Endodermal cell (in vitro differentiated cells): ENCODE measurements around the gene SCUBE1. TPM values are rescaled to one million over a fixed set of nuclear protein-coding genes. Genes with fewer than 3 reads are reported as not detected.

Source experiments
- DNase-seq: peaks from one replicate; pipeline ENCODE4 v3.0.0-alpha.2; 2017
- H3K27ac ChIP-seq: 2 replicates; pipeline ENCODE4 v1.5.1; 2013; ENCODE audit warnings: mild to moderate bottlenecking, low read depth, low read length, moderate library complexity
- H3K27me3 ChIP-seq: 2 replicates; pipeline ENCODE4 v1.6.1; 2013; ENCODE audit warnings: mild to moderate bottlenecking, low read length, moderate library complexity; ENCODE audit not compliant: insufficient read depth, control insufficient read depth, poor library complexity, severe bottlenecking
- H3K36me3 ChIP-seq: 2 replicates; pipeline ENCODE4 v1.7.0; 2013; ENCODE audit warnings: mild to moderate bottlenecking, low read length, moderate library complexity; ENCODE audit not compliant: control insufficient read depth, insufficient read depth
- H3K4me1 ChIP-seq: one replicate; pipeline ENCODE4 v1.7.0; 2013; ENCODE audit warnings: low read length; ENCODE audit not compliant: control insufficient read depth, insufficient read depth
- H3K4me3 ChIP-seq: 2 replicates; pipeline ENCODE4 v1.5.1; 2013; ENCODE audit warnings: mild to moderate bottlenecking, low read length, moderate library complexity
- H3K9ac ChIP-seq: 2 replicates; pipeline ENCODE4 v1.6.1; 2013; ENCODE audit warnings: mild to moderate bottlenecking, low read length, moderate library complexity; ENCODE audit not compliant: poor library complexity, severe bottlenecking; ENCODE audit errors: extremely low read depth
- H3K9me3 ChIP-seq: 2 replicates; pipeline ENCODE4 v1.6.1; 2013; ENCODE audit warnings: mild to moderate bottlenecking, low read length, moderate library complexity; ENCODE audit not compliant: control insufficient read depth
- H3K27ac Mint-ChIP-seq: 2 replicates; pipeline ENCODE4 v1.8.0; 2020; ENCODE audit warnings: mixed read lengths
- H3K27me3 Mint-ChIP-seq: 2 replicates; pipeline ENCODE4 v1.8.0; 2021; ENCODE audit warnings: mild to moderate bottlenecking, mixed read lengths; ENCODE audit not compliant: insufficient read depth
- H3K36me3 Mint-ChIP-seq: 2 replicates; pipeline ENCODE4 v1.8.0; 2020; ENCODE audit warnings: low read depth, mixed read lengths
- H3K4me1 Mint-ChIP-seq: 2 replicates; pipeline ENCODE4 v1.8.0; 2020; ENCODE audit warnings: mixed read lengths
- H3K4me3 Mint-ChIP-seq: 2 replicates; pipeline ENCODE4 v1.8.0; 2020; ENCODE audit warnings: mild to moderate bottlenecking, moderate library complexity, mixed read lengths
- H3K9me3 Mint-ChIP-seq: 2 replicates; pipeline ENCODE4 v1.8.0; 2020; ENCODE audit warnings: mild to moderate bottlenecking, mixed read lengths
- CTCF ChIP-seq: fragments of 200-600 bp; sonication (generic); conservative IDR thresholded peaks from 2 replicates; pipeline ENCODE4 v1.5.0; 2021; ENCODE audit warnings: antibody characterized with exemption, mild to moderate bottlenecking
- WGBS, 2 experiments: methylation state at CpG; one replicate each; pipeline versions ENCODE4 v1.1.5 to v1.1.7; 2013; ENCODE audit warnings: missing lambda C conversion rate in 2 of 2, mixed read lengths in 1 of 2; ENCODE audit not compliant: insufficient coverage in 1 of 2, insufficient read length in 1 of 2; 5-methylcytosine and 5-hydroxymethylcytosine counted together
- long read RNA-seq, 4 experiments: library from polyadenylated mRNA in 2 of 4; library from RNA in 1 of 4; library from capped mRNA in 1 of 4; stranded (forward) in 3 of 4; unstranded in 1 of 4; transcript quantifications; one replicate each; pipeline ENCODE4 v2.0.0, GENCODE V29; 2020 to 2021; ENCODE audit warnings: inconsistent platforms in 1 of 4
- polyA plus RNA-seq, 2 experiments: library from polyadenylated mRNA; stranded (reverse); fragments of 50-300 nt; gene quantifications; one replicate each; pipeline ENCODE4 v1.2.3, GENCODE V29; 2013
- total RNA-seq, 2 donors: library from RNA; stranded (reverse); fragmentation: NEBNext Ultra II Directional in 1 of 2; extraction: Animal tissue kit (Norgen Biotek cat#: 25700) in 1 of 2; gene quantifications; 2 replicates in 1 of 2; 3 replicates in 1 of 2; pipeline ENCODE4 v1.2.1, GENCODE V29; 2021

SCUBE1 gene
- under 1 TPM; 0.13 to 0.95 TPM for total RNA-seq
- polyA plus RNA-seq (2013, experiment 1 of 2): 32.3 TPM
- 25.2 TPM for polyA plus RNA-seq (2013, experiment 2 of 2)
- long read RNA-seq, experiment 1: 0 reads
- long read RNA-seq, experiment 2, partial matches to known transcripts: 0 of 1 reads
- long read RNA-seq, experiment 2, other reads (novel, unspliced or antisense): 1 of 1 reads
- long read RNA-seq, experiment 3: 0 reads
- long read RNA-seq, experiment 4: 0 reads

- 0 to 2% methylated on average over 9 to 56 of the region's 56 CpGs for WGBS, 2 experiments
- H3K27ac Mint-ChIP-seq: no peak within 1 kb of the TSS
- Histone ChIP-seq H3K9ac (no peak within 1 kb of the TSS), H3K27me3 (peaks cover 68% of the 10 kb centered on the region), H3K27ac (peak within 1 kb of the TSS; percentile 32), H3K4me3 (no peak within 1 kb of the TSS), H3K9me3 (no peaks in the 10 kb centered on the region), H3K36me3 (no peaks in the 10 kb centered on the region), H3K4me1 (no peaks in the 10 kb centered on the region)
- no peaks in the 10 kb centered on the region for H3K4me1 Mint-ChIP-seq
- DNase-seq: peak; percentile 91
- H3K9me3 Mint-ChIP-seq: no peaks in the 10 kb centered on the region
- TF ChIP-seq CTCF: no peak
- H3K36me3 Mint-ChIP-seq: no peaks in the 10 kb centered on the region
- H3K4me3 Mint-ChIP-seq: peak within 1 kb of the TSS; percentile 53
- H3K27me3 Mint-ChIP-seq: peaks cover 63% of the 10 kb centered on the region
These were observed at the start of gene SCUBE1 for GRCh38 chr22:43343262-43343669. Gene SCUBE1, minus strand, starts transcription at chr22:43343372. Its CDS starts 111 bp downstream, at chr22:43343261.

GRCh38 chr22:43392385-43392989 is 49.3 kb upstream of the SCUBE1 start:
- Mint-ChIP-seq H3K27ac (peak overlapping the region; percentile 64), H3K4me3 (no peak overlapping the region), H3K27me3 (peaks cover 6% of the 10 kb centered on the region), H3K9me3 (peaks cover 6% of the 10 kb centered on the region), H3K36me3 (no peaks in the 10 kb centered on the region), H3K4me1 (peaks cover 28% of the 10 kb centered on the region)
- no peak overlapping the region for H3K9ac ChIP-seq
- no peak for TF ChIP-seq CTCF
- 93 to 98% methylated on average over 7 to 9 of the region's 9 CpGs for whole genome bisulfite sequencing, 2 experiments
- H3K9me3 ChIP-seq: no peaks in the 10 kb centered on the region
- H3K36me3 ChIP-seq: no peaks in the 10 kb centered on the region
- H3K4me3 ChIP-seq: no peak overlapping the region
- no peaks in the 10 kb centered on the region for H3K4me1 ChIP-seq
- peak; percentile 29 for DNase-seq
- no peak overlapping the region for H3K27ac ChIP-seq
- peaks cover 7% of the 10 kb centered on the region for H3K27me3 ChIP-seq

GRCh38 chr22:43391306-43391705 is 48.1 kb upstream of the SCUBE1 start:
- Histone ChIP-seq H3K27me3 (peaks cover 15% of the 10 kb centered on the region), H3K4me1 (no peaks in the 10 kb centered on the region), H3K9me3 (no peaks in the 10 kb centered on the region), H3K4me3 (no peak overlapping the region), H3K9ac (no peak overlapping the region), H3K36me3 (no peaks in the 10 kb centered on the region), H3K27ac (no peak overlapping the region)
- Mint-ChIP-seq H3K4me1 (peaks cover 24% of the 10 kb centered on the region), H3K27ac (no peak overlapping the region), H3K36me3 (no peaks in the 10 kb centered on the region), H3K27me3 (peaks cover 17% of the 10 kb centered on the region), H3K9me3 (peaks cover 6% of the 10 kb centered on the region), H3K4me3 (no peak overlapping the region)
- peak; percentile 22 for DNase-seq
- TF ChIP-seq CTCF: no peak
- WGBS, 2 experiments: 89 to 96% methylated on average over 3 of the region's 3 CpGs
